Upper lobe of left lung (tissue), 6 donors: ENCODE measurements around the gene ASCC1. TPM values are rescaled to one million over a fixed set of nuclear protein-coding genes. Genes with fewer than 3 reads are reported as not detected.

Experiments used
- ATAC-seq, 2 donors: fragments of 200-7000 bp; cut with Tn5 transposase; one replicate each; pipeline ENCODE4 v1.9.1; 2022; ENCODE audit warnings: mild to moderate bottlenecking in 2 of 2, moderate library complexity in 2 of 2; ENCODE audit not compliant: low FRiP score in 2 of 2
- DNase-seq, 2 donors: peaks; one replicate each; pipeline ENCODE4 v3.0.0-alpha.2; 2019 to 2020
- H3K27ac ChIP-seq, 4 donors: fragments of 200-600 bp; sonication (generic); one replicate each; pipeline ENCODE4 v1.5.1; 2016 to 2019
- H3K27me3 ChIP-seq, 4 donors: fragments of 200-600 bp; sonication (generic); one replicate each; pipeline ENCODE4 v1.5.1; 2017 to 2019
- H3K36me3 ChIP-seq, 4 donors: fragments of 200-600 bp; sonication (generic); one replicate each; pipeline ENCODE4 v1.5.1; 2016 to 2019
- H3K4me1 ChIP-seq, 4 donors: fragments of 200-600 bp; sonication (generic); one replicate each; pipeline ENCODE4 v1.5.1; 2018 to 2019
- H3K4me3 ChIP-seq, 4 donors: fragments of 200-600 bp; sonication (generic); one replicate each; pipeline ENCODE4 v1.5.1; 2017 to 2019; ENCODE audit warnings: mild to moderate bottlenecking in 2 of 4, moderate library complexity in 1 of 4
- H3K9me3 ChIP-seq, 4 donors: fragments of 200-600 bp; sonication (generic); one replicate each; pipeline ENCODE4 v1.5.1; 2018 to 2019
- CTCF ChIP-seq, 6 experiments: fragments of 450-650 bp in 4 of 6; fragments of 200-600 bp in 2 of 6; sonication (generic) in 2 of 6; IDR thresholded peaks; one replicate each; pipeline ENCODE4 v1.5.1; 2016 to 2019; ENCODE audit warnings: antibody characterized with exemption in 6 of 6
- EP300 ChIP-seq, 4 donors: sonication (generic); formaldehyde crosslinking; IDR thresholded peaks; one replicate each; pipeline ENCODE4 v1.5.1; 2017; ENCODE audit warnings: antibody characterized with exemption in 4 of 4, control low read depth in 2 of 4
- POLR2A ChIP-seq, 4 donors: fragments of 450-650 bp; IDR thresholded peaks; one replicate each; pipeline ENCODE4 v1.5.1; 2016 to 2017; ENCODE audit warnings: antibody characterized with exemption in 4 of 4, mild to moderate bottlenecking in 2 of 4
- POLR2AphosphoS5 ChIP-seq, 2 donors: sonication (generic); formaldehyde crosslinking; IDR thresholded peaks; one replicate each; pipeline ENCODE4 v1.5.1; 2017; ENCODE audit warnings: antibody characterized with exemption in 2 of 2
- WGBS, 2 donors: methylation state at CpG; one replicate each; pipeline ENCODE4 v1.1.5; 2017 to 2018; 5-methylcytosine and 5-hydroxymethylcytosine counted together
- total RNA-seq, 6 donors: library from RNA; depleted of rRNA in 4 of 6; stranded (reverse); fragments of >200 nt in 4 of 6; gene quantifications; one replicate each; pipeline versions ENCODE4 v1.1.0 to v1.2.1, GENCODE V29; 2016 to 2021
- donor health status: DM: no; HTN: no; CAD: no; lungs with moderate emphysema.
- donor health status: DM: no; HTN: yes; CAD: no; lungs with severe emphysema.

ASCC1 gene
- total RNA-seq, 6 donors from 2014 or later: 20.4 to 40.7 (median 24.4) TPM

GRCh38 chr10:72096115-72097000, 119.7 kb downstream of the ASCC1 start:
- H3K4me1 ChIP-seq: peaks cover 0 to 8% (median 0%) of the 10 kb centered on the region in 4 donors
- no peak for TF ChIP-seq CTCF (IDR thresholded peaks at IDR 0.05)
- no peak for TF ChIP-seq POLR2AphosphoS5 (IDR thresholded peaks at IDR 0.05)
- no peak for TF ChIP-seq POLR2A (IDR thresholded peaks at IDR 0.05)
- TF ChIP-seq EP300 (IDR thresholded peaks at IDR 0.05): no peak
- H3K27me3 ChIP-seq: no peaks in the 10 kb centered on the region
- 67 to 75% methylated on average over 9 of the region's 9 CpGs for WGBS, 2 donors
- H3K27ac ChIP-seq: peak overlapping the region in 1 of 4 donors; percentile 62
- ATAC-seq: no peak
- peaks cover 2 to 32% (median 10%) of the 10 kb centered on the region in 4 donors for H3K36me3 ChIP-seq
- H3K9me3 ChIP-seq: no peaks in the 10 kb centered on the region
- DNase-seq: no peak
- H3K4me3 ChIP-seq: no peak overlapping the region

GRCh38 chr10:72095195-72095594, 120.9 kb downstream of the ASCC1 start:
- ATAC-seq (no peak), DNase-seq (no peak)
- Histone ChIP-seq H3K27me3 (no peaks in the 10 kb centered on the region), H3K4me1 (peaks cover 0 to 8% (median 0%) of the 10 kb centered on the region in 4 donors), H3K4me3 (no peak overlapping the region), H3K36me3 (peaks cover 0 to 25% (median 6%) of the 10 kb centered on the region in 4 donors), H3K27ac (no peak overlapping the region), H3K9me3 (no peaks in the 10 kb centered on the region)
- WGBS, 2 donors: 94 to 96% methylated on average over 4 of the region's 4 CpGs
- TF ChIP-seq POLR2AphosphoS5 (IDR thresholded peaks at IDR 0.05) (no peak), CTCF (IDR thresholded peaks at IDR 0.05) (no peak), EP300 (IDR thresholded peaks at IDR 0.05) (no peak), POLR2A (IDR thresholded peaks at IDR 0.05) (no peak)

GRCh38 chr10:72094574-72094973, 121.5 kb downstream of the ASCC1 start:
- Histone ChIP-seq H3K36me3 (peaks cover 0 to 25% (median 6%) of the 10 kb centered on the region in 4 donors), H3K9me3 (no peaks in the 10 kb centered on the region), H3K27ac (no peak overlapping the region), H3K27me3 (no peaks in the 10 kb centered on the region), H3K4me1 (peaks cover 0 to 13% (median 3%) of the 10 kb centered on the region in 4 donors), H3K4me3 (no peak overlapping the region)
- 90 to 98% methylated on average over 2 of the region's 2 CpGs for WGBS, 2 donors
- ATAC-seq: no peak
- no peak for TF ChIP-seq POLR2AphosphoS5 (IDR thresholded peaks at IDR 0.05)
- TF ChIP-seq POLR2A (IDR thresholded peaks at IDR 0.05): no peak
- no peak for TF ChIP-seq CTCF (IDR thresholded peaks at IDR 0.05)
- no peak for TF ChIP-seq EP300 (IDR thresholded peaks at IDR 0.05)
- no peak for DNase-seq

GRCh38 chr10:72093450-72093849, 122.6 kb downstream of the ASCC1 start:
- ATAC-seq (no peak), DNase-seq (no peak)
- Histone ChIP-seq H3K27ac (no peak overlapping the region), H3K4me3 (no peak overlapping the region), H3K4me1 (peaks cover 9 to 24% (median 13%) of the 10 kb centered on the region in 4 donors), H3K36me3 (peaks cover 0 to 17% (median 6%) of the 10 kb centered on the region in 4 donors), H3K27me3 (peaks cover 0 to 2% (median 0%) of the 10 kb centered on the region in 4 donors), H3K9me3 (no peaks in the 10 kb centered on the region)
- no peak for TF ChIP-seq CTCF (IDR thresholded peaks at IDR 0.05)
- no peak for TF ChIP-seq POLR2AphosphoS5 (IDR thresholded peaks at IDR 0.05)
- no peak for TF ChIP-seq EP300 (IDR thresholded peaks at IDR 0.05)
- 86 to 96% methylated on average over 4 of the region's 4 CpGs for WGBS, 2 donors
